ENCODE data around the gene PRIMA1. TPM values are rescaled to one million over a fixed set of nuclear protein-coding genes. Genes with fewer than 3 reads are reported as not detected.

Gene PRIMA1
- polyA plus RNA-seq, 3 donors, result not detected

DNA sequence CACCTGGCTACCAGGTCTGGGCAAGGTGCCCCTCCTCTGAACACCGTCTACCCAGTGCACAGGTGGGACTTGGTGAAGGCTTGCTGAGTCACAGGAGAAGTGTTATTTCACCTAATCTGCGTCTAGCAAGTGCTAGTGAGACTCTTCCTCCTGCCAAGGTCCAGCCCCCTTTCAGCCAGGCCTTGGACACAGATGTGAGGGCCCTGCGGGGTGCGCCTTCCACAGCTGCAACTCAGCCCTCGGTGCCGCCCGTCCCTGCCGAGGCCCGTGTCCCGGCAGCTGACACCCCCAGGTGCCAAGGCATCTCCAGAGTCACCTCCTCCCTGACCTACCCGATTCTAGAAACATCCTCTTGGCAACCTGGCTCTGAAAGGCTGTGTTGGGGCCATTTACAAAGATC, 55.1 kb downstream of the PRIMA1 start:
- Histone ChIP-seq H3K9me3 (replicated peaks in 1 of 2; ENCODE audit: control insufficient read depth in 1 of 2, insufficient read depth in 1 of 2, low read length in 2 of 2) (no peaks in the 10 kb centered on the region), H3K27ac (ENCODE audit: low read depth in 1 of 2, low read length in 2 of 2) (no peak overlapping the region), H3K36me3 (replicated peaks in 1 of 2; ENCODE audit: control insufficient read depth in 1 of 2, insufficient read depth in 2 of 2, low read length in 2 of 2) (no peaks in the 10 kb centered on the region), H3K27me3 (ENCODE audit: control insufficient read depth in 2 of 2, insufficient read depth in 2 of 2, low read length in 2 of 2) (no peaks in the 10 kb centered on the region), H3K4me3 (replicated peaks in 1 of 3; ENCODE audit: low read depth in 2 of 3, low read length in 3 of 3) (no peak overlapping the region), H3K4me2 (replicated peaks; ENCODE audit: extremely low read depth, low read length, poor library complexity, severe bottlenecking) (no peak overlapping the region), H4K20me1 (ENCODE audit: insufficient read depth, low read length) (no peaks in the 10 kb centered on the region), H3K9ac (ENCODE audit: insufficient read depth, low read length, poor library complexity, severe bottlenecking) (no peak overlapping the region), H2AFZ (ENCODE audit: insufficient read depth, low read depth, low read length, poor library complexity, severe bottlenecking) (no peak overlapping the region), H3K4me1 (ENCODE audit: control insufficient read depth in 1 of 2, insufficient read depth in 2 of 2, low read length in 2 of 2) (no peaks in the 10 kb centered on the region), H3K79me2 (ENCODE audit: insufficient read depth, low read length) (no peaks in the 10 kb centered on the region)
- 74% methylated on average over 10 of the region's 11 CpGs for WGBS (ENCODE audit: insufficient coverage)
- Mint-ChIP-seq H3K4me1 (no peaks in the 10 kb centered on the region), H3K27me3 (ENCODE audit: low read depth in 3 of 3) (peaks cover 4 to 9% (median 4%) of the 10 kb centered on the region in 3 donors), H3K4me3 (no peak overlapping the region), H3K27ac (no peak overlapping the region), H3K36me3 (no peaks in the 10 kb centered on the region), H3K9me3 (peaks cover 0 to 2% (median 0%) of the 10 kb centered on the region in 7 donors)
- intact Hi-C loops (cut with micrococcal nuclease), result no loop called here
- no peak for DNase-seq
- TF ChIP-seq, protein P1, sequence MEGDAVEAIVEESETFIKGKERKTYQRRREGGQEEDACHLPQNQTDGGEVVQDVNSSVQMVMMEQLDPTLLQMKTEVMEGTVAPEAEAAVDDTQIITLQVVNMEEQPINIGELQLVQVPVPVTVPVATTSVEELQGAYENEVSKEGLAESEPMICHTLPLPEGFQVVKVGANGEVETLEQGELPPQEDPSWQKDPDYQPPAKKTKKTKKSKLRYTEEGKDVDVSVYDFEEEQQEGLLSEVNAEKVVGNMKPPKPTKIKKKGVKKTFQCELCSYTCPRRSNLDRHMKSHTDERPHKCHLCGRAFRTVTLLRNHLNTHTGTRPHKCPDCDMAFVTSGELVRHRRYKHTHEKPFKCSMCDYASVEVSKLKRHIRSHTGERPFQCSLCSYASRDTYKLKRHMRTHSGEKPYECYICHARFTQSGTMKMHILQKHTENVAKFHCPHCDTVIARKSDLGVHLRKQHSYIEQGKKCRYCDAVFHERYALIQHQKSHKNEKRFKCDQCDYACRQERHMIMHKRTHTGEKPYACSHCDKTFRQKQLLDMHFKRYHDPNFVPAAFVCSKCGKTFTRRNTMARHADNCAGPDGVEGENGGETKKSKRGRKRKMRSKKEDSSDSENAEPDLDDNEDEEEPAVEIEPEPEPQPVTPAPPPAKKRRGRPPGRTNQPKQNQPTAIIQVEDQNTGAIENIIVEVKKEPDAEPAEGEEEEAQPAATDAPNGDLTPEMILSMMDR (IDR thresholded peaks at IDR 0.05), result no peak

GRCh38 chr14:93732524-93732923, 55.8 kb downstream of the PRIMA1 start:
- H3K9me3 Mint-ChIP-seq, result peaks cover 0 to 2% (median 0%) of the 10 kb centered on the region in 7 donors
- H3K27me3 Mint-ChIP-seq (ENCODE audit: low read depth in 3 of 3), result peaks cover 2 to 9% (median 4%) of the 10 kb centered on the region in 3 donors
- no peak overlapping the region for H2AFZ ChIP-seq (ENCODE audit: insufficient read depth, low read depth, low read length, poor library complexity, severe bottlenecking)
- TF ChIP-seq, protein P1 (IDR thresholded peaks at IDR 0.05), result no peak
- H3K4me2 ChIP-seq (replicated peaks; ENCODE audit: extremely low read depth, low read length, poor library complexity, severe bottlenecking), result no peak overlapping the region
- H3K9ac ChIP-seq (ENCODE audit: insufficient read depth, low read length, poor library complexity, severe bottlenecking), result no peak overlapping the region
- intact Hi-C loops (cut with micrococcal nuclease), result no loop called here
- no peak overlapping the region for H3K4me3 ChIP-seq (replicated peaks in 1 of 3; ENCODE audit: low read depth in 2 of 3, low read length in 3 of 3)
- no peaks in the 10 kb centered on the region for H3K79me2 ChIP-seq (ENCODE audit: insufficient read depth, low read length)
- no peaks in the 10 kb centered on the region for H3K36me3 Mint-ChIP-seq
- H4K20me1 ChIP-seq (ENCODE audit: insufficient read depth, low read length), result no peaks in the 10 kb centered on the region
- H3K4me3 Mint-ChIP-seq, result no peak overlapping the region
- 91% methylated on average over 10 of the region's 10 CpGs for WGBS (ENCODE audit: insufficient coverage)
- no peak for DNase-seq
- H3K36me3 ChIP-seq (replicated peaks in 1 of 2; ENCODE audit: control insufficient read depth in 1 of 2, insufficient read depth in 2 of 2, low read length in 2 of 2), result no peaks in the 10 kb centered on the region
- H3K4me1 Mint-ChIP-seq, result no peaks in the 10 kb centered on the region
- H3K27ac ChIP-seq (ENCODE audit: low read depth in 1 of 2, low read length in 2 of 2), result no peak overlapping the region
- H3K4me1 ChIP-seq (ENCODE audit: control insufficient read depth in 1 of 2, insufficient read depth in 2 of 2, low read length in 2 of 2), result no peaks in the 10 kb centered on the region
- H3K27me3 ChIP-seq (ENCODE audit: control insufficient read depth in 2 of 2, insufficient read depth in 2 of 2, low read length in 2 of 2), result no peaks in the 10 kb centered on the region
- no peaks in the 10 kb centered on the region for H3K9me3 ChIP-seq (replicated peaks in 1 of 2; ENCODE audit: control insufficient read depth in 1 of 2, insufficient read depth in 1 of 2, low read length in 2 of 2)
- H3K27ac Mint-ChIP-seq, result no peak overlapping the region
